CD4-positive, alpha-beta T cell treated with Interleukin-15 for 4 hours (primary cell): Measurements from ENCODE around the gene ASCC2.

Source experiments
- DNase-seq: peaks from one replicate; pipeline ENCODE4 v3.0.0-alpha.2; 2020; ENCODE audit warnings: low spot score

Gene ASCC2

DNA sequence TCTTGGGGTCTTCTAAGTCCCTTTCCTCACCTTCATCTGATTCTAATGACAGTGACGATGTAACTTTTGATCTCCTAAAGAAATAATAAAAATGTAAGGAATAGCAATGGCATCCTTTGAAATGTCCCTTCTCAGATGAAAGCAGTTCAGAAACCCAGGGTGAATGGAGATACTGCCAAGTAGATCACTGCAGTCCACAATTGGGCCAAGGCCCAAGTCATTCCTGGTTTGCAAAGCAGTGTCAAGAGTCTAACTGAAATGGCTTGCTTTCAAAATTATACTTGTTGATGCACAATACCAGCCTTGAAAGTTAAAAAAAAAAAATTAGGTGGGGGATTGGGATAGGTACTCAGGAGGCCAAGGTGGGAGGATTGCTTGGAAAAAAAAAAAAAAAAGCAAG is 20.4 kb downstream of the ASCC2 start:
- no peak for DNase-seq

DNA sequence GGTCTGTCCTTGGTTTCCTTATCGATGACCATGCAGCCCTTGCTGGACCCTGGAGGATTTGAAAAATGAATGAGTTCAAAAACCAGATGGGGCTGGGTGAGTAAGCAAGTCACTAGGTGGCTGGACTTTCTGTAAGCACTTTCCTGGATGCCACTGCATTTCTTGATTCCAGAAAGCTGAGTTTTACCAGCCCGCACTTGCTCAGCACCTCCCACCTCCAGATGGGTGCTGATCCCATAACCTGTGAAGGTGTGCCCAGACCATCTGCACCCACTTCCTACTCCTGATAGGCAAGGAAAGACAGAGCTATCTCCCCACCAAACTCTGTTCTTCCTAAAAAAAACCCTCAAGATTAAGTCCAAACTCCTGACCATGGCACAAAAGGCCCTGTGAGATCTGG is 21.1 kb downstream of the ASCC2 start:
- DNase-seq = no peak

DNA sequence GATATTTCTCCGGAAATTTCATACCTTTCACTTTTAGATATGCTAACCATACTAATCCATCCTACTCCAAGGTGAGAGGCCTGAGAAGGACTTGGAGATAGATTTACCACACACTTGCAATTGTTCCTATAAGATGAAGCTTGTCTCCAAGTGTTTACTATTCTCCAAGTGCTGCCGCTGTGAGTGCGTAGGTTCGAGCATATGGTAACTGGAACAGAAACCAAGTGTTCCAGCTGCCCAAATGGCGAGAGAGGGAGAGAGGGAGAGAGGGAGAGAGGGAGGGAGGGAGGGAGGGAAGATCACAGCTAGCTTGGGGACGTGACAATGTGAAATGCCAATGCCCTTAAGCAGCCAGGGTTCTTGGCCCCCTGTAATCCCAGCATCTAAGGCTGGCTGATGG is 21.5 kb downstream of the ASCC2 start:
- DNase-seq = no peak

DNA sequence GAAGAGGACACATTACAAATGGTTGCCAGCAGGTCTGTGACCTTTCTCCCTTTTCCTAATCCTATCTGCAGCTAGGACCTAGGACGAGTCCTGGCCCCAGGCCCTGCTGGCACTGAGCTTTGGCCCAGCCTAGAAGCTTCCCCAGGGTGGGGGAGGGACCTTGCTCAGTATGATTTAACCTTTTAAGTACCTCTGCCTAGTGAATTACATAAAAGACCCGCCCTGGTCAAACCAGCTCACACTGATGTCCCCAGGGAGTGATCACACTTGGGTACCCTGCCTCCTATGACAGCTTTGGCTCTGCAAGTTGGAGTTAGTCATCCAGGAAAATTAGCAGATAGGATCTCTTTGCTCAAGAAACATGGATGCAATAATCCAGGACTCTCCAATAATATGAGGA is 21.9 kb downstream of the ASCC2 start:
- DNase-seq = no peak

DNA sequence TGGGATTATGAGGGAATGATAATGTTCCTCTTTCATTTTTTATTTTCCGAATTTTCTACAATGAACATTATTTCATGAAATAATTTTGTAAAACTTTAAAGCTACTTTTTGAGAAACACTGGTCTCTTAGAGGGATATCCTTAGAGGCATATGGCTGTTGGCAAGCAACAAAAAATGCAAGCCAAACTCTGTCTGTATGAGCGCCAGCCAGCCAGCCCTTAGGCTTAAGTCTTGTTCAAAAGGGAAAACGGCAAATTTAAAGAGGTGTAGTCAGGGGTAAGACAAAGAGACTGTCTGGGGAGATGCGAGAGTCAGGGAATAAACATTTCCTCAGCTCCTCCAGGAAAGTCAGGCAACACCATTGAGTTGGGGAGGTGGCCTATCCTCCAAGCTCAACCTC is 22.5 kb downstream of the ASCC2 start:
- no peak for DNase-seq

DNA sequence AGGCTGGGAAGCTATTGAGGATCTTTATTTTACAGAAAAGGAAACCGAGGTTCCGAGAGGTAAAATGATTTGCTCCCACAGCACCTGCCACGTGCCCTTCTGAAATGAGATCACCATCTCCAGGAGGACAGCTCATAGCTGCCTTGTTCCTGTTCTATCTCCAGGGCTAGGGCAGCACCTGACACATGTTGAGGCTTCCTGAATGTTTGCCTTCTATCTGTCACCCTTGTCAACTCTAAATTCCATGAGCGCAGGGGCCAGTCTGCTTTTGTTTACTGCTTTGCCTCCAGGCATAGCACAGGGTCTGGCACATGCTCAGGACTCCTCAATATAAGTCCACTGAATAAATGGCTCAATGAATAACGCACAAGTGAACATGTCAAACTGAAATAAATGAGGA is 24.1 kb downstream of the ASCC2 start:
- DNase-seq = no peak

DNA sequence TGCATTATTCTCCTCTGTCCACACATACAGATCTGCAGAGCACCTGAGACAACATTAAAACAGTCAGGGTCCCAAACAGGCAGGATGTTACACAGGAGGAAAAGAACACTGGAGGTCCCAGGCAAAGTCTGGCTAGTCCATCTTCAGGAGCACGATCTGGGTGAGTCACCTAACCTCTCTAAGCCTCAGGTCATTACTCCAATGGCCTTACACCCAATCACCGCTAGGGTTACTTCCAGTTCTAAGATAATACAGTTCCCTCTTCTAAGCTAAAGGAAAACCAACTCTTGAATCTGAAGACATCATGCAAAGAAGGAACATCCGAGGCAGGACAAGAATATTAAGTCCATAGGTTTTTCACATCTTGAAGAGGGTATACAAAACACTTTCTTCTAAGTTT is 24.5 kb downstream of the ASCC2 start:
- DNase-seq = no peak

DNA sequence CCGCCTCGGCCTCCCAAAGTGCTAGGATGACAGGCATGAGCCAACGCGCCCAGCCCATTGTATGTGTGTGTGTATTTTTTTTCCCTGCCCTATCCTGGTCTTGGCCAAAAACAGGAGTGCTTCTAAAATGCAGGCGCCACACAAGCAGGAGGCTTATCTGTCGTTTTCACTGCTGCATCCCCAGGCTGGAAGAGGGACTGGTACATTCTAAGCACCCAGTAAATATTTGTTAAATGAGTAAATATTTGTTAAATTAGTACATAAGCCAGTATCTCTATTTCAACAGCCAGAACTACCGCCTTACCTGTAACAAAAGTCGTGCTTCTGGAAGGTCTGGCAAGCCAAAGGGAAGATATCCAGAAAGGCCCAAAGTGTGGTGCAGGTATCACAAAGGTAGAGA is 24.9 kb downstream of the ASCC2 start:
- DNase-seq = no peak

DNA sequence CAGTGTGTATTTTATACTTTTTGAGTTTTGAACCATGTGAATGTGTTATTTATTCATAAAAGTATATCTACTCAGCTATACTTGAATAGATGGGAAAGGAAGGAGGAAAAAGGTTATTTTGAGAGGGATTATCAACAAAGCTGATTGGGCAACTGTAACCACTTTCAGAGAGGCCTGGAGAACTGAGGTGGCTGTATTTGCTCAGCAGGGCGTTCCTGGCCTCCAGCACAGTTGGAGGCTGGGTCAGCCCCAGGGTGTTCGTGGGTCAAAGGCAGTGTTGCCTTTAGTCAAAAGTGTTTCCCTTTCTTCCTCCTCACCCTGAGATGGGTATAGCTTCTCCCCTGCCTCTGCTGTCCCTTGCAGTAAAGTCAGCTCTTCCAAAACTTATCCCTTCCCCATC is 26.7 kb downstream of the ASCC2 start:
- no peak for DNase-seq

DNA sequence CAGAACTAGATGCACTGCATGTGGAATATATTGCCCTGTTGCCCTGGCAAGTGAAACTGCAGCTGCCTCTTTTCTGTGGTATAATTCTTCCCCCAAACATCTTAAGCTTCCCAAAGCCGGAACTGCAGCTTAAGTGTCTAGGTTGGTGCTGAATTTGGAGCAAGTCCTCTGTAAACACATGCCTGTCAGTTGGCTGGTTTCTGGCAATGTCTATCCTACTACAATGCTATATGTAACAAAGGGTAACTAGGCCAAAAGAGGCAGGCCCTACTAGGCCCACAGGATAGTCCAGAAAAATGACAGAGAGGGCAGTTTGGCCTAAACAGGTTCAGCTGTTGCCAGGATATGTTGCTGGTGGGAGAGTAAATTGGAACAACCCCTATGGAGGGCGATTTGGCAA is 27.9 kb downstream of the ASCC2 start:
- no peak for DNase-seq

DNA sequence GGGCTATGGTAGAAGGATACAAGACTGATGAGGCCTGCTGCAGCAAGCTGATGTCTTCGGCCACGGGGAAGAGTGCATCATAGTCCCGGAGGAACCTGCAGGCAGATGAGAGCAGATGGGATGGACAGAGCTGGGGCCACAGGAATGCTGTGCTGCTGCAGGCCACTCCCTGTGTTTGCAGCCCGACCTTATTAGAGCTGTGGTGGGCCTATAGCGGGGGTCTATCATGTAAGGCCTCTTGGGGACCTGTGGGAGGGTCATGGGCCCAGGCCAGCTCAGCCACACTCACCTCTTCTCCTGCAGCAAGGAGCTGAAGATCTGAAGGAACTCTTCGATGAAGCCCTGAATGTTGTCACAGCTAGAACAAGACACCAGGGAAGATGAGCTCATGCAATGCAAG is 31.9 kb downstream of the ASCC2 start:
- no peak for DNase-seq

DNA sequence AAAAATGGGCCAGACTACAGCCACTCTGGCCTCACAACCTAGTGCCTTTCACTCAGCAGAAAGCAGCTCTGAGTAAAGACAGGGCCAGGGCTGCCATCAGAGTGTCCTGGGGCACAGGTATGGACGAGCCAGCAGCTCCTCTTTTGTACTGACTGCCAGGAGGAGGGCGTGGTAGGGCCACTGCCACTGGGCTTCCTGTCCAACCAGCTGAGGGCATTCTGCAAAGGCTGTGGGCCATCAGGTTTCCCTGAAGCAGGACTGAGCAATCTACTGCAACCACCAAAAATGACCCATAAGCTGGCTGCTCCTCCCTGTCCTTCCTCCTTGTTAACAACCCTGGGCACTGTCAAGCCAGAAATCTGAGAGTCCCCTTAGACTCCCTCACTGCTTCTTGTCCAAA is 33.1 kb downstream of the ASCC2 start:
- no peak for DNase-seq

DNA sequence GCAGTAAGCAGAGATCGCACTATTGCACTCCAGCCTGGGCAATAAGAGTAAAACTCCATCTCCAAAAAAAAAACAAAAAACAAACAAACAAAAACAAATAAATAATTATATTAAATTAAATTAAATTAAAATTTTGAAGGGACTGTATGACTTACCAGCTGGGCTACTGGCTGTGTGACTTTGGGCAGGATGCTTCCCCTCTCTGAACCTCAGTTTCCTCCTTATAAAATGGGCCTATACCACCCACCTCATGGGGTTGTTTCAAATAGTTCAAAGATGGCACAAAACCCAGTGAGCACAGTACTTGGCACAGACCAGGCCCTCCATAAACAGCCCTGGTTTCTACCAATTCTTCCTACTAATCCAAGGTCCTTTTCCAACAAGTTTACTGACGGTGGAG is 34.9 kb downstream of the ASCC2 start:
- DNase-seq = no peak

DNA sequence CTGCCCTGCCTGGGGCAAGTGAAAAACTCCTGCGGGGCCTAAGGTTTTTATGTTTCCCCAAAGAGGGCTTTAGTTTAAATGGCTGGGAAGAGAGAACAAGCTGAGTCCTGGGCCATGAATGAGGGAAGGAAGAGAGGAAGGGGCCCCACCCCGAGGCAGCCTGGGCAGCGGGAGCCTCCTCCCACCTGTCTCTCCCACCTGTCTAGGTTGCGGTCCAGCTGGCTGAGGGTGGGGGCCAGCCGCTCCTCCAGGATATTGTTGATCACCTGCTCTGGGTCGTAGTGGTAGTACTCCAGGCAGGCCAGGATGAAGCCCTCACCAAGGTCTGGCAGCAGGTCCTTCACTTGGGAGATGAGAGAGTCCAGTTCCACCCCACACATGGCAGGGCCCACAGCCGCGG is 36.3 kb downstream of the ASCC2 start:
- DNase-seq = no peak

DNA sequence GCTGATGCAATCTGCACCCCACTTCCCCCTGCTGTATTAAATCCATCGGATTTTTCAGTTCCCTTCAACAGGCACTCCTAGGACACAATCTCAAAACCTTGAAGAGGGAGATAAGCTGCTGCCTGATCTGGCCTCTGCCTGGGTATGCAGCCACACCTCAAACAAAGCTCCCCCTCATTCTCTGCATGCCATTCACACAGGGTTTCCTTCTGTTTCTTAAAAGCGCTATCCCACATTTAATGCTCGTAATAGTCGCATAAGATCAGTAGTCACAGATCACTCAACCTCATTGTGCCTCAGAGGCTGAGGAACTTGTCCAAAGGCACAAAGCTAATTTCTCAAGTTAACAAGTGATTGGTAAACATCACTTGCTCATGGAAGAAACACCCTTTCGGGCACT is 36.9 kb downstream of the ASCC2 start:
- no peak for DNase-seq

DNA sequence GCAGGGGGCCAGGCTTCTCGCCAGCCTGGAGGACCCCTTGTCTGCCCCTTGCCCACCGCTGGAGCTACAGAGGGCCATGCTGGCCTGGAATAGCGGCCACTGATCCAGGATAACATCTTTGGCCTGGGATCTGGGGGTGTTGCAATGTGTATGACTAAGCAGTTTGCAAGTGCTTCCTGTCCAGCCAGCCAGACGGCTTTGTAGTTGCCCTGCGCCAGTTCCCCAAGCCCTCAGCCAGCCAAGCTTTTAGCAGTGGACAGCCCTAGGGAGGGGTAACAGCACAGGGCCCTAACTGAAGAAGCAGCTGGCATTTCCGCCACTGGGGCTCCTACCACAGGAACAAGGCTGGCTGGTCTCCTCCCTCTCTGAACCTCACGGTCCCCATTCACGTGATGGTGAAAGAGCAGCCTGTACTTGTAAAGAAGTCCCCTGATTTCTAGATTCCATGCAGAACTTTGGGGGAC is 38.8 kb downstream of the ASCC2 start:
- DNase-seq = no peak

DNA sequence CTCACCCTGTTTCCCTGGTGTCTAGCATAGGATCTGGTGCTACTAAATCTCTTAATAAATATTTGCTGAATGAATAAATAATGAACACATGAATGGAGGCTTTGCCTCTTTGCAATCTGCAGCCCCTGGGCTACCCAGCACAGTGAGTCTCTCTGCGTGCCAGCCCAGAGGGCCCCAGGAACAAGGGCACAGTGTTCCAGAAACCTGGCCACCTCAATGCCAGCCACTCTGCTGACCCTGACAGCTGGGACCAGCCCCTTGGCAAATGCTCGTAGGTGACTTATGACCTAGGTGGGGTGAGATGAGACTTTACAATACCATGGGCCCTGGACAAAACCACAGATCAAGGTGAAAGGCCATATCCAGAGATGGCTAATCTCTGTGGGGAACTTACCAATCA is 39.3 kb downstream of the ASCC2 start:
- DNase-seq = no peak

DNA sequence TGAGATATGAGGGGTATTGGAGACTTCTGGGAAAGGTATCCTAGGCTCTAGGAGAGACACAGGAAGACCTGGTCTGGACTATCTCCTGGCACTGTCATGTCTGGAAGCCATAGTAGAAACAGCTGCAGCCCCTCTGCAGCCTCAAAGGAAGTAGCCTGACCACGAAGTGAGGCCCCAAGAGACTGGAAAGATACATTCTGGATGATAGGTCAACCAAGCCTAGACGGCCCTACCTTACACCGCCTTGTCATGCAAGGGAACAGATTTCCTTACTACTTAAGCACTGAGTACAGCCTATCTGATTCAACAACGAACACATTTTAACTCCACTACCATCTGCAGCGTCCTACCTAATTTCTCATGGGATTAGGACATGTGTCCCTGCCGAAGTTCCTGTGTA is 39.8 kb downstream of the ASCC2 start:
- no peak for DNase-seq

DNA sequence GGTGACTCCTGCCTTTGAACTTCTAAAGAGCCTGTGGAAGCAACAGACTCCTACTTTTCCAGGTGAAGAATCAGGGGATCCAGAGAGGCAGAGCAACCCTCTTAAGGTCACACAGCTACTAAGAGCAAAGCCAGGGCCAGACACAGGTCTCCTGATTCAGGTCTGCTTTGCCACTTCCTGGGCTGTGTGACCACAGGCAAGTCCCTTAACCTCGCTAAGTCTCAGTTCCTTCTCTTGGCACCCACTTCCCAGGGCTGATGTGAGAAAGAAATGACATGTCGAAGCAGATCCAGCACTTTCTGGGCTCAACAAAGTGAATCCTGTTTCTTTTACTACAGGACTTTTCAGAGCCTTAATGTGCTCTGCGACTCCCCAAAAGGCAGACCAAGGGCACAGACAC is 40.7 kb downstream of the ASCC2 start:
- DNase-seq = no peak

DNA sequence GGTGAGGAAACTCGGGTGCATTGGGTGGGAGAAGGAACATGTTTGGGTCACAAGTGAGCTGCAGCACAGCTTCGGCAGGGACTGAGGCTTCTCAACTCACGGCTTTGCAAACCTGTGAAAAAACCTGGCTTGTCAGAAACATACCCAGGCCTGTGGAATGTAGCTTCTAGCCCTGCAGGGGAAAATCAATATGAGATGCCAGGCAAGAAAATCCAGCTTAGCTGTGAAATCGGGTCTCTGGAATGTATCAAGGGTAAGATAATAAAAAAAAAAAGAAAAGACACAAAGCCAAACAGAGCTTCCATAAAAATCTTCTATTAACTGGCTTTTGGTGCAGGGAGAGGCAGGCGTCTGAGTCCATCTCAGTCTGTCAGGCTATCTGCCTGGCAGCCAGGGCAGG is 42.4 kb downstream of the ASCC2 start:
- DNase-seq = no peak

DNA sequence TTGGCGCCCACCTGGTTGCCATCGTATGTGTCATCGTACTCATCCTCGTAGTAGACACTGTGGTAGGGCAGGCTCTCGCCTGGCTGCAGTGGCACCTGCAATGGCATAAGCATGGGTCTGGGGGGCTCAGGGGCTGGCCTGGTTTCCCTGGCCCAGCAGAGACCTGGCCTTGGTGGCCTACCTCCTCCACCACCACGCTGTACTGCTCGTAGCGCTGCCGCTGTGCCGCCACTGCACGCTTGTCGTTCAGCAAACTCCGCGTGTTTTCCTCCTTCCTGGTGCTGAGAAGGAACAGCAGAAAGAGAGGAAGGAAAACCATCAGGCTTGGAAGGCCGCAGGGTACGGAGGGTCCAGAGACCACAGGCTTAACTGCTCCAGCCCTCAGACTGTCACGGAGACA is 44.7 kb downstream of the ASCC2 start:
- DNase-seq = no peak

DNA sequence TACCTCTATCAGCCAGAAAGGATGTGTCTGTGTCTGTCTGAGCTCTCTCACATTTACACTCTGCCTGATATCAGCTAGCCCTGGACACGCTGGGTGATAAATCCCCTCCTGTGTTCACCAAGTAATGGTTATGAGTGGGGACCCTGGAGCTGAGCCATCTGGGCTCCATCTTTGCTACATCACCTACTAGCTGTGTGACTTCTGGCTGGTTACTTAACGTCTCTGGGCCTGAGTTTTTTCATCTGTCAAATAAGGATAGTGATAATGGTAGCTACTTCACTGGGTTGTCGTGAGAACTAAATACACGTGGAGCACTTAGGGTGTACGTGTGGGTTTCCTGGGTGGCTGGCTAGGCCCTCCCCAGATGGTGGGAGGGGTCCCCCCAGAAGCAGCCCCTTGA is 48.0 kb downstream of the ASCC2 start:
- no peak for DNase-seq

DNA sequence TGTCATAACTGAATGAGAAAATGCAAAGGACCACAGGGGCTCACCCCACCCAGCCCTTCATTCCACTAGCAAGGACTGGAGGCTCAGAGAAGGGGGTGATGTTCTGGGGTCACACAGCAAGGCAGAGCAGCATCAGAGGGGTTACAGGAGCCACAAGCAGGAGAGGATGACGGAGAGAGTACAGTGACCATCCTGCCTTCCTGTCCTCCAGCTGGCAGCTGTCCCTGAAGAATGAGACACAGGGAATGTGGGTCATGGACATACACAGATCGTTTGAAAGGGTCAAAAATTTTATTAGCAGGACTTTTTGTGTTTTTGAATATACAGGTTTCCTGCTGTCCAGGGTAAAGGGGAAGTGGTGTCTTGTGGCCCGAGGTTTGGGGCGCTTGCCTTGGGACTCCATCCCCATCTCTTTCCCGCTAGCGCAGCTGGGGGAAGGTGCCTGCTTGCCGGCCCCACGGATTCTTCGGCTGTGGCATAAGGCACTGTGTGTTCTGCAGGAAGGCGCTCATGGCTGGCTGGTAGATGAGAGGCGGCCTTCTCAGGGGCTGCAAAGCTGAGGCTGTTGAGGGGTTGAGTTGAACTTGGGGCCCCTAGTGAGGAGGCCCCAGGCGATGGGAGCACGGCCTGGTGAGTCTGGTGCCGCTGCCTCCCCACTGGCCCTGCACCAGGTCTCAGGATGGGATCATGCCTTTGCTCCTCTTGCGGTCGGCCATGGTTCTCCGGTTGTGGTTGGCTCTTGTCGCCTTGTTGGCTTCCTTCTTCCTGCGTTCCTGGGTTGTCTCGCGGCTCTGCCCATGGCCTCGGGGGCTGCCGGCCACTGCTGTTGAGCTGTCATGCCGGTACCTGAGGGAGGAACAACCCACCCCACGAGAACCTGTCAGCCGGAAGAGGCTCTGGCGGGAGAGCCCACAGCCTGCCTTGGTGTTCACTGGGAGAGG is 49.5 kb downstream of the ASCC2 start:
- DNase-seq = no peak

DNA sequence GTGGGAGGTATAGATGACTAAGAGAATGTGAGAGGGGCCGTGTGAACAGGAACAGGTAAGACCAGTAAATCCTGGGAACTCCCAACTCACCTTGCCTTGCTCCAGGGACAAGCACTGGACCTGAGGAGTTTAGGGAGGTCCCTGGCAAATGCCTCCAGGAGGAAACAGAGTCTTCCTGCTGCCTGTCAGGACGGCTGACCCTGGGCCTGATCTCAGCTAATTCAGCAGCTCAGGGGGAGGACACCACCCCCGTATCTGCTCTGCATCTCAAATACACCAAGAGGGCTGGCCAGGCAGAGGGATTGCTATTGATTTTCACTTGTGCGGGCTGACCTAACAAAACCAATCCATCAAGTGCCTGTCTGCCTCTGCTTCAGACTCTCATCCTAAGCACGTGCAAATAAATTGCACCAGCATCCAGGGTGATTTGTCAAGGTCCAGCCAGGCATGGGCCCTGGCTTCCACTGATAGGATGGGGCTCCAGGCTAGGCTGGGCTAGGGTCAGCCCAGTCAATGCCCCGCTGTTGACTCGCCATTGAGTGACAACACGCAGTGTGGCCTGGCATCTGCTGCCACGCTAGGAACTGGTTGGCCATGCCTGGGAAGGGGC is 50.6 kb downstream of the ASCC2 start:
- DNase-seq = no peak
